ENCODE data around the gene ZFAND3. TPM values are rescaled to one million over a fixed set of nuclear protein-coding genes. Genes with fewer than 3 reads are reported as not detected.

The ZFAND3 gene
- total RNA-seq, 6 donors from 2014 or later = 26.2 to 66.4 (median 55.5) TPM

- Histone ChIP-seq H3K27me3 (no peaks in the 10 kb centered on the region), H3K36me3 (no peaks in the 10 kb centered on the region), H3K4me1 (peaks cover 3 to 16% (median 3%) of the 10 kb centered on the region in 4 donors), H3K9me3 (no peaks in the 10 kb centered on the region), H3K4me3 (no peak overlapping the region), H3K27ac (no peak overlapping the region)
- DNase-seq (no peak), ATAC-seq (ENCODE audit: low FRiP score in 2 of 2) (no peak)
- no peak for TF ChIP-seq POLR2AphosphoS5 (IDR thresholded peaks at IDR 0.05)
- 90 to 93% methylated on average over 3 of the region's 3 CpGs for WGBS, 2 donors
Measured at GRCh38 chr6:37965964-37966676, 146.6 kb downstream of the ZFAND3 start.

- 57 to 67% methylated on average over 1 of the region's 1 CpG for WGBS, 2 donors
- no peak for DNase-seq
- H3K27ac ChIP-seq = no peak overlapping the region
- no peaks in the 10 kb centered on the region for H3K9me3 ChIP-seq
- H3K36me3 ChIP-seq = no peaks in the 10 kb centered on the region
- TF ChIP-seq CTCF (IDR thresholded peaks at IDR 0.05) (no peak), POLR2AphosphoS5 (IDR thresholded peaks at IDR 0.05) (no peak)
- ATAC-seq (ENCODE audit: low FRiP score in 2 of 2) = no peak
- peaks cover 3 to 22% (median 6%) of the 10 kb centered on the region in 4 donors for H3K4me1 ChIP-seq
- no peak overlapping the region for H3K4me3 ChIP-seq
- no peaks in the 10 kb centered on the region for H3K27me3 ChIP-seq
Measured at GRCh38 chr6:37966801-37967200, 147.3 kb downstream of the ZFAND3 start.

- no peak overlapping the region for H3K27ac ChIP-seq
- TF ChIP-seq EP300 (IDR thresholded peaks at IDR 0.05) (no peak), CTCF (IDR thresholded peaks at IDR 0.05) (no peak), POLR2AphosphoS5 (IDR thresholded peaks at IDR 0.05) (no peak), POLR2A (IDR thresholded peaks at IDR 0.05) (no peak)
- peaks cover 4 to 26% (median 9%) of the 10 kb centered on the region in 4 donors for H3K4me1 ChIP-seq
- ATAC-seq (ENCODE audit: low FRiP score in 2 of 2) (no peak), DNase-seq (no peak)
- H3K27me3 ChIP-seq = no peaks in the 10 kb centered on the region
- H3K36me3 ChIP-seq = no peaks in the 10 kb centered on the region
- no peak overlapping the region for H3K4me3 ChIP-seq
- 84 to 96% methylated on average over 1 of the region's 1 CpG for WGBS, 2 donors
- no peaks in the 10 kb centered on the region for H3K9me3 ChIP-seq
Measured at GRCh38 chr6:37967651-37968050, 148.1 kb downstream of the ZFAND3 start.

- H3K36me3 ChIP-seq = no peaks in the 10 kb centered on the region
- ATAC-seq (ENCODE audit: low FRiP score in 2 of 2) = no peak
- no peak for DNase-seq
- peaks cover 3 to 13% (median 5%) of the 10 kb centered on the region in 4 donors for H3K9me3 ChIP-seq
- peaks cover 0 to 16% (median 6%) of the 10 kb centered on the region in 4 donors for H3K4me1 ChIP-seq
- no peak overlapping the region for H3K4me3 ChIP-seq
- H3K27me3 ChIP-seq = no peaks in the 10 kb centered on the region
- H3K27ac ChIP-seq = no peak overlapping the region
- 91 to 98% methylated on average over 2 of the region's 2 CpGs for WGBS, 2 donors
- TF ChIP-seq POLR2A (IDR thresholded peaks at IDR 0.05) = no peak
- no peak for TF ChIP-seq POLR2AphosphoS5 (IDR thresholded peaks at IDR 0.05)
- TF ChIP-seq EP300 (IDR thresholded peaks at IDR 0.05) = no peak
- no peak for TF ChIP-seq CTCF (IDR thresholded peaks at IDR 0.05)
Measured at GRCh38 chr6:37971266-37971665, 151.7 kb downstream of the ZFAND3 start.

- ATAC-seq (ENCODE audit: low FRiP score in 2 of 2) (no peak), DNase-seq (no peak)
- 54 to 68% methylated on average over 4 of the region's 4 CpGs for WGBS, 2 donors
- no peak for TF ChIP-seq EP300 (IDR thresholded peaks at IDR 0.05)
- TF ChIP-seq POLR2AphosphoS5 (IDR thresholded peaks at IDR 0.05) = peak; percentile 62 to 65
- no peak for TF ChIP-seq POLR2A (IDR thresholded peaks at IDR 0.05)
- TF ChIP-seq CTCF (IDR thresholded peaks at IDR 0.05) = no peak
- Histone ChIP-seq H3K4me3 (no peak overlapping the region), H3K9me3 (peaks cover 3 to 13% (median 5%) of the 10 kb centered on the region in 4 donors), H3K4me1 (peaks cover 0 to 14% (median 6%) of the 10 kb centered on the region in 4 donors), H3K27me3 (no peaks in the 10 kb centered on the region), H3K36me3 (no peaks in the 10 kb centered on the region), H3K27ac (no peak overlapping the region)
Measured at GRCh38 chr6:37971711-37972390, 152.3 kb downstream of the ZFAND3 start.

Data from upper lobe of left lung (tissue), 6 donors.